SK-N-SH (cell line): ENCODE measurements around the gene CCDC148. TPM values are rescaled to one million over a fixed set of nuclear protein-coding genes. Genes with fewer than 3 reads are reported as not detected.

Experiments
- CTCF ChIA-PET: fragments of 300-600, 350-600 bp; formaldehyde crosslinking; extraction: SDS; loops from one replicate; lab custom pipeline; 2021; lab: Yijun Ruan, JAX
- POLR2A ChIA-PET: fragments of 350-600 bp; sonication (Branson Sonifier 250); formaldehyde crosslinking; extraction: SDS; loops from one replicate; lab custom pipeline; 2020; ENCODE audit warnings: antibody characterized with exemption, inconsistent platforms; lab: Yijun Ruan, JAX
- DNase-seq: peaks from one replicate; pipeline ENCODE4 v3.0.0; 2012
- H2AFZ ChIP-seq: fragments of 200-600 bp; sonication (generic); 2 replicates; pipeline ENCODE4 v1.8.1; 2016; ENCODE audit warnings: antibody characterized with exemption, mild to moderate bottlenecking, low read depth
- H3F3A ChIP-seq: fragments of 200-600 bp; sonication (generic); replicated peaks from 2 replicates; pipeline ENCODE3; 2016; ENCODE audit warnings: antibody characterized with exemption, mild to moderate bottlenecking; ENCODE audit not compliant: insufficient read depth
- H3K27ac ChIP-seq, 2 experiments: fragments of 200-500 bp in 1 of 2; fragments of 200-600 bp in 1 of 2; sonication (Bioruptor generic) in 1 of 2; sonication (generic), shearing (Covaris generic) in 1 of 2; 2 replicates each; pipeline versions ENCODE4 v1.5.1 to v1.6.1; 2014 to 2016; ENCODE audit warnings: low read depth in 2 of 2, inconsistent platforms in 1 of 2, low read length in 1 of 2, mild to moderate bottlenecking in 1 of 2, mixed read lengths in 1 of 2
- H3K27me3 ChIP-seq: fragments of 200-600 bp; sonication (generic), shearing (Covaris generic); 2 replicates; pipeline ENCODE4 v1.6.1; 2016; ENCODE audit warnings: mixed run types; ENCODE audit not compliant: insufficient read depth
- H3K36me3 ChIP-seq, 2 experiments: fragments of 200-500 bp in 1 of 2; fragments of 200-600 bp in 1 of 2; sonication (Bioruptor generic) in 1 of 2; sonication (generic) in 1 of 2; replicated peaks in 1 of 2; 2 replicates each; pipeline versions ENCODE3 to v1.5.1; 2014 to 2016; ENCODE audit warnings: low read length in 1 of 2, mild to moderate bottlenecking in 1 of 2; ENCODE audit not compliant: insufficient read depth in 2 of 2, control insufficient read depth in 1 of 2
- H3K4me1 ChIP-seq, 2 experiments: fragments of 200-500 bp in 1 of 2; fragments of 200-600 bp in 1 of 2; sonication (Bioruptor generic) in 1 of 2; sonication (generic), shearing (Covaris generic) in 1 of 2; 2 replicates each; pipeline versions ENCODE4 v1.5.1 to v1.6.1; 2014 to 2016; ENCODE audit warnings: low read depth in 1 of 2, low read length in 1 of 2, mixed run types in 1 of 2; ENCODE audit not compliant: insufficient read depth in 2 of 2, control insufficient read depth in 1 of 2
- H3K4me2 ChIP-seq: fragments of 200-600 bp; sonication (generic), shearing (Covaris generic); 2 replicates; pipeline ENCODE4 v1.6.1; 2017; ENCODE audit warnings: mixed run types
- H3K4me3 ChIP-seq, 2 experiments: fragments of 200-500 bp in 1 of 2; fragments of 200-600 bp in 1 of 2; sonication (Bioruptor generic) in 1 of 2; sonication (generic), shearing (Covaris generic) in 1 of 2; 2 replicates each; pipeline versions ENCODE4 v1.5.1 to v1.8.1; 2014 to 2016; ENCODE audit warnings: low read depth in 2 of 2, inconsistent platforms in 1 of 2, low read length in 1 of 2, mild to moderate bottlenecking in 1 of 2, mixed read lengths in 1 of 2, moderate library complexity in 1 of 2
- H3K79me2 ChIP-seq: fragments of 200-600 bp; sonication (generic); 2 replicates; pipeline ENCODE4 v1.8.1; 2017; ENCODE audit warnings: mild to moderate bottlenecking; ENCODE audit not compliant: insufficient read depth
- H3K9ac ChIP-seq: fragments of 200-600 bp; sonication (generic); 2 replicates; pipeline ENCODE4 v1.6.1; 2017; ENCODE audit warnings: mixed run types
- H3K9me2 ChIP-seq: fragments of 200-600 bp; sonication (generic); 2 replicates; pipeline ENCODE4 v1.6.1; 2017; ENCODE audit warnings: mixed run types
- H3K9me3 ChIP-seq: fragments of 200-600 bp; sonication (generic); 2 replicates; pipeline ENCODE4 v1.6.1; 2017; ENCODE audit warnings: mixed run types, mild to moderate bottlenecking, moderate library complexity
- H4K20me1 ChIP-seq: fragments of 200-600 bp; sonication (generic); 2 replicates; pipeline ENCODE4 v1.6.1; 2017; ENCODE audit warnings: mild to moderate bottlenecking, mixed run types; ENCODE audit not compliant: insufficient read depth
- ELF1 ChIP-seq: IDR thresholded peaks from 2 replicates; pipeline ENCODE4 v1.4.0; 2012
- EP300 ChIP-seq, 2 experiments: IDR thresholded peaks; 2 replicates each; pipeline versions ENCODE4 v1.4.0 to v1.6.1; 2012; ENCODE audit warnings: borderline replicate concordance in 1 of 2, low read depth in 1 of 2, low read length in 1 of 2
- FOXM1 ChIP-seq: IDR thresholded peaks from 2 replicates; pipeline ENCODE4 v1.4.0; 2012; ENCODE audit warnings: low read depth, mild to moderate bottlenecking
- IRF3 ChIP-seq: fragments of 150-350 bp; IDR thresholded peaks from 2 replicates; pipeline ENCODE4 v1.6.1; 2016; ENCODE audit warnings: mild to moderate bottlenecking, low read depth, low read length
- MEF2A ChIP-seq: IDR thresholded peaks from 2 replicates; pipeline ENCODE4 v1.4.0; 2012; ENCODE audit warnings: low read depth, borderline replicate concordance
- MXI1 ChIP-seq: IDR thresholded peaks from 2 replicates; pipeline ENCODE4 v1.6.1; 2012; ENCODE audit warnings: mild to moderate bottlenecking, low read depth, low read length, improper control_type of control experiment
- NFIC ChIP-seq: IDR thresholded peaks from 2 replicates; pipeline ENCODE4 v1.4.0; 2012; ENCODE audit warnings: borderline replicate concordance
- POLR2AphosphoS5 ChIP-seq: IDR thresholded peaks from 2 replicates; pipeline ENCODE4 v1.6.1; 2012; ENCODE audit warnings: low read depth, low read length
- RFX5 ChIP-seq: IDR thresholded peaks from 2 replicates; pipeline ENCODE4 v1.6.1; 2012; ENCODE audit warnings: mild to moderate bottlenecking, improper control_type of control experiment, low read length
- RXRA ChIP-seq: IDR thresholded peaks from 2 replicates; pipeline ENCODE4 v1.4.0; 2012; ENCODE audit warnings: low read depth, mild to moderate bottlenecking, borderline replicate concordance
- SIN3A ChIP-seq: IDR thresholded peaks from 2 replicates; pipeline ENCODE4 v1.6.1; 2012; ENCODE audit warnings: low read depth, mild to moderate bottlenecking, low read length, moderate library complexity, borderline replicate concordance
- TAF1 ChIP-seq: IDR thresholded peaks from 2 replicates; pipeline ENCODE4 v1.6.1; 2012; ENCODE audit warnings: low read depth, mild to moderate bottlenecking, low read length, moderate library complexity, borderline replicate concordance
- TCF12 ChIP-seq: IDR thresholded peaks from 2 replicates; pipeline ENCODE4 v1.4.0; 2012
- USF1 ChIP-seq: IDR thresholded peaks from 2 replicates; pipeline ENCODE4 v1.4.0; 2012; ENCODE audit warnings: low read depth, borderline replicate concordance
- YY1 ChIP-seq: IDR thresholded peaks from 2 replicates; pipeline ENCODE4 v1.4.0; 2012; ENCODE audit warnings: low read depth, mild to moderate bottlenecking
- ZBTB33 ChIP-seq: IDR thresholded peaks from 2 replicates; pipeline ENCODE4 v1.4.0; 2012; ENCODE audit warnings: low read depth, borderline replicate concordance
- WGBS: methylation state at CpG from one replicate; pipeline ENCODE4 v1.1.6; 2017; ENCODE audit warnings: low lambda C conversion rate; 5-methylcytosine and 5-hydroxymethylcytosine counted together
- polyA plus RNA-seq, 3 experiments: library from polyadenylated mRNA; depleted of rRNA; stranded (reverse); fragments of >200 nt; gene quantifications; 2 replicates each; pipeline ENCODE4 v1.2.3, GENCODE V29; 2012
- TF ChIP-seq, protein P1 (sequence below): IDR thresholded peaks from 2 replicates; pipeline ENCODE4 v1.6.1; 2012; ENCODE audit warnings: mild to moderate bottlenecking, low read depth, low read length, moderate library complexity

CCDC148 gene
- polyA plus RNA-seq, 1 of the 3 experiments (the other 2 are of a cell fraction), result 0.18 TPM

DNA sequence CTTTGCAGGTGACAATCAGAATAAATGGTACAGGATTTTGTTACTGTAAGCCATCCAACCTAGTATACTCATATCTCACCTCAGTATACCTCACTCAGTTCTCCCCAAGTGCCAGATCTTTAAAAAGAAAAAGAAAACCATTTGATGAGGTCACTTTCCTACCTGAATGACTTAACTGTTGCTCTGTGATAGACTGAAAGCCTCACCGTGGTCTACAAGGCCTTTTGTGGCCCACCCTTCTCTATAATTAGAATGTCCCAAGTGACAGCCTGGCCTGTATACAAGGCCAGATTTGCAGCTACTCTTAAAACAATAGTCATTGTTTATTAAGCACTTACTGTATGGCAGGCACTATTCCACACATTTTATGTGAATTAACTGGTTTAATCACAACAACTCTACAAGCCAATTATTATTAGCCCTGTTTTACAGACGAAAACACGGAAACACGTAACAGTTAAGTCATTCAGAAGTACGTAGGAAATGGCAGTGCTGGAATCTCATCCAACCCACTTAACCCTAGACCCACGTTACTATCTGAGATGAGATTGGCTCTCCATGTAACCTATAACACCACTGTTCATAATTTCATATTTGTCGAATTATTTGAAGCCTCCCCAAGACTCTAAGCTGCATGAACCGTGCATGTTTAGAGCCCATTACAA, 28.5 kb upstream of the CCDC148 start:
- Histone ChIP-seq H3K27me3 (no peaks in the 10 kb centered on the region), H3K9me2 (no peaks in the 10 kb centered on the region), H3K9me3 (no peaks in the 10 kb centered on the region), H3K27ac (no peak overlapping the region), H3K9ac (no peak overlapping the region), H3K4me1 (peaks cover 0 to 20% of the 10 kb centered on the region in 2 experiments; a peak in 2 of 4 replicates), H3K4me3 (no peak overlapping the region), H2AFZ (no peak overlapping the region), H4K20me1 (no peaks in the 10 kb centered on the region), H3K79me2 (peaks cover 55% of the 10 kb centered on the region), H3K36me3 (no peaks in the 10 kb centered on the region), H3F3A (peaks cover 4% of the 10 kb centered on the region), H3K4me2 (no peak overlapping the region)
- POLR2A ChIA-PET, result interaction anchor here (0.6 kb wide), 1 partner anchor 651 kb away, joined by 3 read pairs; no protein-coding TSS in a partner anchor
- DNase-seq, result no peak
- CTCF ChIA-PET, result no interaction called here
- WGBS, result 98% methylated on average over 8 of the region's 8 CpGs
- TF ChIP-seq ZBTB33 (no peak), SIN3A (no peak), YY1 (no peak), MXI1 (no peak), ELF1 (no peak), POLR2AphosphoS5 (no peak), RFX5 (no peak), NFIC (no peak), IRF3 (no peak), FOXM1 (no peak), USF1 (no peak), MEF2A (no peak), EP300 (IDR thresholded peaks at IDR 0.05; ENCODE audit: borderline replicate concordance in 1 of 2, low read depth in 1 of 2, low read length in 1 of 2) (no peak), TAF1 (no peak), TCF12 (no peak), RXRA (no peak)
- TF ChIP-seq, protein P1, sequence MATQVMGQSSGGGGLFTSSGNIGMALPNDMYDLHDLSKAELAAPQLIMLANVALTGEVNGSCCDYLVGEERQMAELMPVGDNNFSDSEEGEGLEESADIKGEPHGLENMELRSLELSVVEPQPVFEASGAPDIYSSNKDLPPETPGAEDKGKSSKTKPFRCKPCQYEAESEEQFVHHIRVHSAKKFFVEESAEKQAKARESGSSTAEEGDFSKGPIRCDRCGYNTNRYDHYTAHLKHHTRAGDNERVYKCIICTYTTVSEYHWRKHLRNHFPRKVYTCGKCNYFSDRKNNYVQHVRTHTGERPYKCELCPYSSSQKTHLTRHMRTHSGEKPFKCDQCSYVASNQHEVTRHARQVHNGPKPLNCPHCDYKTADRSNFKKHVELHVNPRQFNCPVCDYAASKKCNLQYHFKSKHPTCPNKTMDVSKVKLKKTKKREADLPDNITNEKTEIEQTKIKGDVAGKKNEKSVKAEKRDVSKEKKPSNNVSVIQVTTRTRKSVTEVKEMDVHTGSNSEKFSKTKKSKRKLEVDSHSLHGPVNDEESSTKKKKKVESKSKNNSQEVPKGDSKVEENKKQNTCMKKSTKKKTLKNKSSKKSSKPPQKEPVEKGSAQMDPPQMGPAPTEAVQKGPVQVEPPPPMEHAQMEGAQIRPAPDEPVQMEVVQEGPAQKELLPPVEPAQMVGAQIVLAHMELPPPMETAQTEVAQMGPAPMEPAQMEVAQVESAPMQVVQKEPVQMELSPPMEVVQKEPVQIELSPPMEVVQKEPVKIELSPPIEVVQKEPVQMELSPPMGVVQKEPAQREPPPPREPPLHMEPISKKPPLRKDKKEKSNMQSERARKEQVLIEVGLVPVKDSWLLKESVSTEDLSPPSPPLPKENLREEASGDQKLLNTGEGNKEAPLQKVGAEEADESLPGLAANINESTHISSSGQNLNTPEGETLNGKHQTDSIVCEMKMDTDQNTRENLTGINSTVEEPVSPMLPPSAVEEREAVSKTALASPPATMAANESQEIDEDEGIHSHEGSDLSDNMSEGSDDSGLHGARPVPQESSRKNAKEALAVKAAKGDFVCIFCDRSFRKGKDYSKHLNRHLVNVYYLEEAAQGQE, result no peak
